HG02885 (cell line): Measurements from ENCODE around the gene IGLON5.

Source experiments
- ATAC-seq: cut with Tn5 transposase; IDR thresholded peaks from one replicate; pipeline ENCODE4 v1.9.1; 2021; ENCODE audit warnings: mild to moderate bottlenecking; ENCODE audit not compliant: unreplicated experiment, poor library complexity

Gene IGLON5

GRCh38 chr19:51311351-51312257 is at the start of gene IGLON5:
Gene IGLON5, plus strand, starts transcription at chr19:51311644. Its CDS starts 204 bp downstream, at chr19:51311848.
- no peak for ATAC-seq

GRCh38 chr19:51263808-51264207 is 47.6 kb upstream of the IGLON5 start:
- no peak for ATAC-seq

GRCh38 chr19:51271067-51271466 is 40.4 kb upstream of the IGLON5 start:
- ATAC-seq = no peak

DNA sequence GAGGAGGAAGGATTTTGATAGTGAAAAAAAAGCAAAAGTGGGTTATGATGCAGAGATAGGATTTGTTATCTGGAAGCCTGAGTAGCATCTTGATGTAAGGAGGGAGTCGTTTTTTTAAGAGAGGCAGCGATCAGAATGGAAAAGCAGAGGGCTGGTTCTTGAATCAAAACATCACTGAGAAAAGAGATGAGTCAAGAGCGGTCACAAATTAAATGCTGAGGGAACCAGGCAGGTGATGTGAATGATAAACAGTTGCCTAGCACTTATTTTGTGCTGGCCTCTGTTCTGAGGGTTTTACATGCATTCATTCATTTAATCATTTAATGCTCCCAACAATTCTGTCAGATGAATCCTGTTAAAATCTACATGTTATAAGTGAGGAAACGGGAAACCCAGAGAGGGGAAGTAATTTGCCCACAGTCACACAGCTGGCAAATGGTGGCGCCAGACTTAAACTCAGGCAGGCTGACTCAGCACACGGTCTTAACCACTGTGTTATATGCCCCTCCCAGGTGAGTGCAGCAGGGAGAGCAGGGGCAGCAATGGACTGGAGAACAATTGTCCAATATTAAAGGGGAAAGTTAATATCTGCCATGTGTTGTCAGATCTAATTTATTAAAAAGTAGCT is 39.1 kb upstream of the IGLON5 start:
- ATAC-seq = no peak

DNA sequence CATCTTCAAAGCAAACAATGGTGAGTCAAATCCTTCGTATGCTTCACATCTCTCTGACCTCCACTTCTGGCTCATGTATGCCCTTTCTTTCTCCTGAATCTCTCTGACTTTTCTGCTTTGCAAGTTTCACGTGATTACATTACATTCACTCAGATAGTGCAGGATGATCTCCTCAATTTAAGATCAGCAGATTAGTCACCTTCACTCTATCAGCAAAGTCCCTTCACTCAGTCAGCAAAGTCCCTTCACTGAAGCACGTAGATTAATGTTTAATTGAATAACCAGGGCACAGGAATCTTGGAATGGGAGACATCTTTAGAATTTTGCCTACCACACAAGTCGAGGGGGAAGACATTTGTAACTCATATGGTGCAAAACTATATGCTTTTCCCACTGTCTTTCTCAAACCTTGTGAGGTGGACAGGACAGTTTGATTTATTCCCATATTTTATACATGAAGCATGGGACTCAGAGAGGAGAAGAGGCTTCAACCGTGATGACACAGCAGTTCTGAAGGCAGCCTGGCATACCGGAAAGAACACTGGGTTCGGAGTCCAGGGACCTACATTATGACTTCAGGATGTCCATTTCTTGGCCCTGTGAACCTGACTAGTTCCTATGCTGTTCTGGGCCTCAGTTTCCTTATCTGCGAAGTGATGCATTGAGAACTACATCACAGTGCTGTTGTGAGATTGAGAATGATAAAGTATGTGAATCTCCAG is 37.2 kb upstream of the IGLON5 start:
- no peak for ATAC-seq

DNA sequence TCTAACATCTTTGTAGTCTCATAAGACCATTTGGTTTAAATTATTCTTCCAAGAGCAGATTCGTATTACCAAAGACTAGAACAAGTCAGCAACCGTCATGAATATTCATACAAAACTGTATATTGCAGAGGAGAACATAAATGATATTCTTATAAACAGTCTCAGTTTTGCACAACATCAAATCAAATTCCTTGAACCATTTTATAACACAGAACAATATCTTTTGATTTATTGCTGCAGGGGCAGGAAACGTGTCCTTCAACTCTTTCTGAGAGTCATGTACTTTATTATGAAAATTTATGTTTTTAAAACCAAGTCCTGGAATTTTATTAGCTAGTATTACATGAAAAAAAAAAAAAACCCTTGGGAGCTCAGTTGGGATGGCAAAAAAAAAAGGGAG is 34.3 kb upstream of the IGLON5 start:
- ATAC-seq = no peak

GRCh38 chr19:51282335-51282734 is 29.1 kb upstream of the IGLON5 start:
- no peak for ATAC-seq

DNA sequence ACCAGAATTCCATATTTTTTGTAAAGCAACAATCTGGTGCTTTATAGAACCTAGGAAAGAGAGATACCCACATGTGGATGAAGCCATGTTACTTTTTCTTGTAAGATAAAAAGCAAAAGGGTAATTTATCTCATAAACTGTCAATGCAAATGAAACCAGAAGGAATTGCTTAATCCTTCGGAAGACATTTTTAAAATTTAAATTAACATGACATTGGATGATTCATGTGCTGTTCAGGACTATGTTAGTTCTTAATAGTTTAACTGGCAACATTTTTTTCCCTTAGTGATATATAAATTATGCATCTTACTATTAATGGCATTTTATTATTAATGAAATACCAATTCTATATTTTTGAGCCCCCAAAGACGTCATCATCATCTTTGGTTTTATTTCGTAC is 25.8 kb upstream of the IGLON5 start:
- ATAC-seq = no peak

DNA sequence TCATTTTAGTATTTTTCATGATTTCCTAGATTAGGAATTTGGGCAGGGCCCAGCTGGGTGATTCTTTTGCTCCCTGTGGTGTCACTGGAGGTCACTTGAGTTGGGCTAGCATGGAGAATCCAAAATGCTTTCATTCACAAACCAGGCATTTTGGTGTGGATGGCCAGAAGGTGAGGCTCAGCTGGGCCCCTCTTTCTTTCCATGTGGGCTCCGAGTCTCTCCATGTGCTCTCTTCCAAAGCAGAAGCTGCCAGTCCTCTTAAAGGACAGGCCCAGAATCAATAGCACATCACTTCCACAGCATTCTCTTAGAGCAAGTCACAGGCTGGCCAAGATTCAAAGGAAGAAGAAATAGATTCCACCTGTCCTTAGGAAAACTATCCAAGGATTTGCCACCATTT is 21.8 kb upstream of the IGLON5 start:
- ATAC-seq = no peak

DNA sequence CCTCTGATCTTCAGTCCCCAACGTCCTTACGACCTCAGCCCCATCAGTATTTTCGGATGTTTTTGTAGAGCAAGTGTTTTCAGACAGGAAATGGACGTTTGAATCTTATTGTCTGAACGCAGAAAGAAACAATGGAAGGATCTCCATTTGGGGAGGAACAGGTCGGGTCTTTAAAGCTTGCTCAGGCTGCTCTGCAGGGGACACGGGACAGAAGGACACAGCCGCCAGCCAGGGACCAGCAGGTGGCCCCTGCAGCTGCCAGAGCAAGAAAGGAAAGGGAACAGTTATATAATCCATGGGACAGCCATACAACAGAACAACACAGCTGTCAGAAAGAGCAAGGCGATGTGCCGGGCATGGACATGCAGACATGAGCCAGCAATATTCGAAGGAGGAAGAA is 18.5 kb upstream of the IGLON5 start:
- ATAC-seq = no peak

- no peak for ATAC-seq
These were observed 17.8 kb upstream of the IGLON5 start for GRCh38 chr19:51293571-51294210.

DNA sequence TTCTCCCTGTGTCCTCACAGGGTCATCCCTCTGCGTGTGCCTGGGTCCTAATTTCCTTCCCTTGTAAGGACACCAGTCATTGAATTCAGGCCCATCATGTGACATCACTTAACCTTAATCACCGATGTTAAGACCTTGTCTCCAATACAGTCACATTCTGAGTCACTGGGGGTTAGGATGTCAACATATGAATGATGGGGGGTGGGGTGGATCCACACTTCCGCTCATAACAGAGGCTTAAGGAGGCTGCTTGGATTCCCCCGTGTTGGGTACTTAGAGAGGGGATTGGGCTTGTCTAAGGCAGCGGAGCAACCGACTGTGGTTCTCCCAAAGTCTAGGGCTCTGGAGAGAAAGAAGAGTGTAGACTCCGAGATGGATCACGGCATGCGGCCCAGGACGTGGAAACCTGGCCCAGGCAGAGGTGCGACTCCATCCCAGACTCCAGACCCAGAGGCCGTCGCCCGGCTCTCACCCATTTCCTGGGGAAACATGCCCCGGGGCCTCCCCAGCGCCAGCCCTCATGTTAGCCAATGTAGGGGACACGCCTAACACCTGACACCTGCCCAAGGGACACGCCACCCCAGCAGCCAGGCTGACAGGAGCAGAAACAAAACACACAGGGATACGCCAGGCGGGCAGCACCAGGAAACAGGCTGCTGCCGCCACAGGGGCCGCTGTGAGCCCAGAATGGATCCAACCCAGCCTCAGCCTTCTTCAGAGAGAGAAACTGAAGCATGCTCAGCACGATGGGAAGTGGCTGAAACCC is 17.1 kb upstream of the IGLON5 start:
- no peak for ATAC-seq

DNA sequence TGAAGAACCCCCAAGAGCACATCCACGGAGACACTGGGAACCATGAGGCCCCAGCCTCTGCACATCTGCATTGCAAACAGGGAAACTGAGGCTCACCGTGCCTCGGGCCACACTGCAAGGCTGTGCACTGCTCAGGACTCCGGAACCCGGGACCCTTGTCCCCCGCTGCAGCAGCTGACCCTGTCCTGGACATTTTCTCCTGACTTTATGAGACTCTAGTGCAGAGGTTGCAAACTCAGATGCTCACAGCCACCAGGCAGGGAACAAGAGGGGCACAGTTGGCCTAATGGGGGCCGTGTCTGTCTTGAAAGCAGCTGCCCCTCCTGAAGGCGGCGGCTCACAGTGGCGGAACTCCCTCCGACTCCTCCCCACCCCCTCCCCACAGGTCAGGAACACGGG is 16.5 kb upstream of the IGLON5 start:
- no peak for ATAC-seq

DNA sequence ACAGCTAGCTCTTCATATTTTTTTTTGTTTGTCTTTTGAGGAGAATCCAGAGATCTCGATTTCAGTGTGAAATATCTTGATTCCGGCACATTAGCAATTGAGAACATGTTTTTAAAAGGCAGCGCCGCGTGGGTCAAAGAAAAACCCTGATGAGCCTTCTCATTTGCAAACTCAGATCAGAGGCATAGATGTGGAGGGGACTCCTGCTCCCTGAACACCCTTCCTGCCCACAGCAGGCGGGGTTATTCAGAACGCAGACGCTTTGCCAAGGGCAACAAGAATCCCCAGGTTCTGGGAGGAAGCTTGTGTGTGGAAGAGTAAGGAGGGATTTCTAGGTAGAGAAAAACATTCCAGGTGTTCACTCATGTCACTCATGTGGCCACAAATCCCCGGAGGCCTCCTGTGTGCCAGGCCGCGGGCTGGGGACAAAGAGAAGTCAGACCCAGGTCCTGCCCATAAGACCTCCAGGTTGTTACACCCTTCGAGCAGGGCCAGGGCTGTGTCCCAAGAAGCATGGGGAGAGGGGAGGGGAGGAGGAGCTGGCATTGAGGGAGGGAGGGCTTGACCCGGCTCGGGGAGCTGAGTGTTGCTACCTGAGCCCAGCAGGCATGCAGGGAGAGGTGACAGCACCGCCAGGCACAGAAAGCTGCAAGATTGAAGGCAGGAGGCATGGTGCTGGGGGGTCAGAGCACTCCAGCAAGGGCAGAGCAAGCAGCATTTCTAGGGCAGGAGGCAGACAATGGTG is 15.9 kb upstream of the IGLON5 start:
- ATAC-seq = no peak

DNA sequence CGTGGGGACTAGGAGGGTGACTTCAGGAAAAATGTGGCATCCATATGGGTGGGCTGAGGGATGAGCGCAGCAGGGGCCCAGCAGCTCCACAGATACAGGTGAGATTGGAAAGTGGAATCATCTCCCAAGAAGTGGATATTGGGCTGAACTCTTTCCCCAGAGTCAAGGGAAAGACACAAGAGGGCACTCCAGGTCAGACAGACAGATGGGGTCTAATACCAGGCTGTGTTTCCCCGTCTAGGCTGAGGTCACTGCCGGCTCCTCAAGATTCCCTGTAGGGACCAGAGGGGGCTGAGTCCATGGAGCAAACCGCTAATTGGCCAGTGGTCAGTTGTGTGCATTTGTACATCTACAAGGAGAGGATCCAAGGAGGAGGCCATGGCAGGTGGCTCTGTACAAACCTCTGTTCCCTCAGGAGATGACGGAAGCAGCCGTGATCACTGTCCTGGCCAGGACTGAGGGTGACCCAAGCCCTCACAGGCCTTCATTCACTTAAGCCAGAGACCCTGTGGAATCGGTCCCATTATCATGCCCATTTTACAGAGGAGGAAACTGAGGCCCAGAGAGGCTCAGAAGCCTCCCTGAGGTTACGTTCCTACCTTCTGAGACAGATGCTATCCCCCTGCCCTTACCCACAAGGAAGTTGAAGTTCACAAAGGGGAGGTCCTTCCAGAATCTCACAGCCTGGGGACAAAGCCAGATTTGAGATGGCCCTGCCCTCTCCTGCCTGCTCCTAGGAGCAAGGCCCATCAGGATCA is 14.9 kb upstream of the IGLON5 start:
- no peak for ATAC-seq

DNA sequence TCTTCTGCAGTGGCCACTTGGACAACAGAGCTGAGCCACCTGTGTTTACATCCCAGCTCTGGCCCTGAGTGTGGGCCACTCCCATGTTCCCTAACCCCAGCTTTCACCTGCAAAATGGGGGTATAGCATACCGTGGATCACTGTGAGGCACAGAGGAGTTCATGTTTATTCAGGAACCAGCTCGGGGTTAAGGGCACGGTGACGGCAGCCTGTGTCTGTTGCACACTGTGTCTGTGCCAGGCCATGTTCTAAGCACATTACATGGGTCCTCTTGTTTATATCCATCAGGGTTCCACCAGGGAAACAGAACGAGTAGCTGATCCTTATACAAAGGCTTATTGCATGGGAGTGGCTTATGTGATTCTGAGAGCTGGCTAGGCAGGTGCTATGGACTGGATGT is 14.0 kb upstream of the IGLON5 start:
- no peak for ATAC-seq

- ATAC-seq = no peak
These were observed 10.2 kb upstream of the IGLON5 start for GRCh38 chr19:51301266-51301665.

DNA sequence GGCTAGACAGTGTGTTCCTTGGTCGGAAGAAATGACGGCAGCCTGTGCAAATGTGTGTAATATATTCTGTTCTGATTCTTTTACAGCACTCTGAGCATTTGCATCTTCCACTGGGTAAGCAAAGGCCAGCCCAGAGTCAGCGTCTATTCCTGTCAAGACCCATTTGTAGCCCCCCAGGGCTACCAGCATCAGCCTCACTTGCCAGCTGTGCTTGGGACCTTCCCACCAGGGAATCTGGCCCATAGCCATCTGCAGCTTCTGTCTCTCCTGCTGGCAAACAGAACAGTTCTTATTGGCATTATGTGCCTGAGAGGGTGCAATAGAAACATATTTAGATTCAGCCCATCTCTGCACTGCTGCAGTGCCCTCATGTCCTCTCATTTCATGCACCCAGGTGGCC is 6.0 kb upstream of the IGLON5 start:
- ATAC-seq = no peak

GRCh38 chr19:51316688-51317087 is 5.2 kb downstream of the IGLON5 start:
- ATAC-seq = no peak
